ENCODE measurements around the gene KIF5B. TPM values are rescaled to one million over a fixed set of nuclear protein-coding genes. Genes with fewer than 3 reads are reported as not detected.
"Not testable (repeated sequence)": the region's sequence is repeated elsewhere in the genome, so short reads cannot be mapped to it uniquely, and the experiment has no call there.

Gene KIF5B
- total and polyA plus RNA-seq, 7 donors = 42.6 to 270 (median 199) TPM

DNA sequence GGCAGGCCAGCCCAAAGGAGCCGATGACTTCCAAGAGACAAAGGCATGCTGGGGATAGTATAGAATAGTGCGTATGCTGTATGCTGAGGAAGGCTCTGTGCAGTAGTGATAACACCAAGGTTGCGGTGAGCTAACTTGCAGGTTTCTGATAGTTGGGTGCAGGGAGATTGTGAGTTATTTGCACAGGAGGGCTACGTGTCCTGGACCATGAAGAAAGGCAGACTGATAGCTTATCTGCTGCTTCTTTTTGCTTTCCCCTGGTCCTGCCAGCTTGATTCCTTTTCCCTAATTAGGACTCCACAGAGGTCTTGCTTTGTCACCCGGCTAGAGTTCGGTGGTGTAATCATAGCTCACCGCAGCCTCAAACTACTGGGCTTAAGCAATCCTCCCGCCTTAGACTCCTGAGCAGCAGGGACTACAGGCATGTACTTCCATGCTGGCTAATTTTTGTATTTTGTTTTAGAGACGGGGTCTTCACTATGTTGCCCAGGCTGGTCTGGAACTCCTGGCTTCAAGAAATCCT lies 83.6 kb downstream of the KIF5B start:
- Histone ChIP-seq H3K4me1 (no peaks in the 10 kb centered on the region), H3K4me3 (no peak overlapping the region), H3K27ac (no peak overlapping the region), H3K9me3 (no peaks in the 10 kb centered on the region), H3K27me3 (no peaks in the 10 kb centered on the region), H3K36me3 (no peaks in the 10 kb centered on the region)
- intact Hi-C loops (cut with DNase I) = no loop called here
- no peak for TF ChIP-seq POLR2A (IDR thresholded peaks at IDR 0.05)
- TF ChIP-seq, protein P1, sequence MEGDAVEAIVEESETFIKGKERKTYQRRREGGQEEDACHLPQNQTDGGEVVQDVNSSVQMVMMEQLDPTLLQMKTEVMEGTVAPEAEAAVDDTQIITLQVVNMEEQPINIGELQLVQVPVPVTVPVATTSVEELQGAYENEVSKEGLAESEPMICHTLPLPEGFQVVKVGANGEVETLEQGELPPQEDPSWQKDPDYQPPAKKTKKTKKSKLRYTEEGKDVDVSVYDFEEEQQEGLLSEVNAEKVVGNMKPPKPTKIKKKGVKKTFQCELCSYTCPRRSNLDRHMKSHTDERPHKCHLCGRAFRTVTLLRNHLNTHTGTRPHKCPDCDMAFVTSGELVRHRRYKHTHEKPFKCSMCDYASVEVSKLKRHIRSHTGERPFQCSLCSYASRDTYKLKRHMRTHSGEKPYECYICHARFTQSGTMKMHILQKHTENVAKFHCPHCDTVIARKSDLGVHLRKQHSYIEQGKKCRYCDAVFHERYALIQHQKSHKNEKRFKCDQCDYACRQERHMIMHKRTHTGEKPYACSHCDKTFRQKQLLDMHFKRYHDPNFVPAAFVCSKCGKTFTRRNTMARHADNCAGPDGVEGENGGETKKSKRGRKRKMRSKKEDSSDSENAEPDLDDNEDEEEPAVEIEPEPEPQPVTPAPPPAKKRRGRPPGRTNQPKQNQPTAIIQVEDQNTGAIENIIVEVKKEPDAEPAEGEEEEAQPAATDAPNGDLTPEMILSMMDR (IDR thresholded peaks at IDR 0.05) = no peak
- TF ChIP-seq EP300 (IDR thresholded peaks at IDR 0.05) = no peak
- TF ChIP-seq POLR2AphosphoS5 (IDR thresholded peaks at IDR 0.05) = no peak
- 94 to 95% methylated on average over 9 of the region's 9 CpGs for WGBS, 2 donors
- DNase-seq = no peak

DNA sequence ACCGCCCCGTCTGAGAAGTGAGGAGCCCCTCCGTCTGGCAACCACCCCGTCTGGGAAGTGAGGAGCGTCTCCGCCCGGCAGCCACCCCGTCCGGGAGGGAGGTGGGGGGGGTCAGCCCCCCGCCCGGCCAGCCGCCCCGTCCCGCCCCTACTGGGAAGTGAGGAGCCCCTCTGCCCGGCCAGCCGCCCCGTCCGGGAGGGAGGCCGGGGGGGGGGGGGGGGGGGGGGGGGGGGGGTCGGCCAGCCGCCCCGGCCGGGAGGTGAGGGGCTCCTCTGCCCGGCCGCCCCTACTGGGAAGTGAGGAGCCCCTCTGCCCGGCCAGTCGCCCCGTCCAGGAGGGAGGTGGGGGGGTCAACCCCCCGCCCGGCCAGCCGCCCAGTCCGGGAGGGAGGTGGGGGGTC lies 86.4 kb downstream of the KIF5B start:
- H3K36me3 ChIP-seq; intact Hi-C loops (cut with DNase I); H3K4me1 ChIP-seq; H3K27ac ChIP-seq; H3K9me3 ChIP-seq; DNase-seq; H3K4me3 ChIP-seq; H3K27me3 ChIP-seq: not testable (repeated sequence)
- no CpG with 5 or more reads among the region's 32 CpGs for WGBS, 2 donors

DNA sequence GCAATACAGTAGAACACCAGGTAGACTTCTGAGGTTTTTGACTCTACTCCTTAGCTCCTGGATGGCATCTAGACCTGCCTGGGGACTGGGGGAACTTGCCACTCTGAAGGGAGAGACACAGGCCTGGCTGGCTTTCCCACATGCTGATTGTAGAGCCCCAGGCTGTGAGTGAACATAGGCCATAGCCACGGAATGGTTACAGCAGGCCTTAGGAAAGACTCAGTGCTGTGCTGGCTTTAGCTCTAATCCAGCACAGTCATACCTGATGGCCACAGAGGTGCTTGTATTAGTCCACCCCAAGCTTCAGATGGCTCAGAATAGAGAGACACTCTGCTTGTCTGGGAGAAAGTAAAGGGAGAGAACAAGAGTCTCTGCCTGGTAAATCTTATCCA lies 92.6 kb downstream of the KIF5B start:
- DNase-seq = no peak
- H3K27me3 ChIP-seq = no peaks in the 10 kb centered on the region
- intact Hi-C loops (cut with DNase I) = no loop called here
- no peaks in the 10 kb centered on the region for H3K36me3 ChIP-seq
- H3K4me3 ChIP-seq = no peak overlapping the region
- H3K27ac ChIP-seq = no peak overlapping the region
- H3K4me1 ChIP-seq = no peaks in the 10 kb centered on the region
- no peak for TF ChIP-seq EP300 (IDR thresholded peaks at IDR 0.05)
- TF ChIP-seq, protein P1 (IDR thresholded peaks at IDR 0.05) = no peak
- TF ChIP-seq POLR2AphosphoS5 (IDR thresholded peaks at IDR 0.05) = no peak
- no peak for TF ChIP-seq POLR2A (IDR thresholded peaks at IDR 0.05)
- WGBS, 2 donors = 93% methylated on average over 1 of the region's 1 CpG
- no peaks in the 10 kb centered on the region for H3K9me3 ChIP-seq

DNA sequence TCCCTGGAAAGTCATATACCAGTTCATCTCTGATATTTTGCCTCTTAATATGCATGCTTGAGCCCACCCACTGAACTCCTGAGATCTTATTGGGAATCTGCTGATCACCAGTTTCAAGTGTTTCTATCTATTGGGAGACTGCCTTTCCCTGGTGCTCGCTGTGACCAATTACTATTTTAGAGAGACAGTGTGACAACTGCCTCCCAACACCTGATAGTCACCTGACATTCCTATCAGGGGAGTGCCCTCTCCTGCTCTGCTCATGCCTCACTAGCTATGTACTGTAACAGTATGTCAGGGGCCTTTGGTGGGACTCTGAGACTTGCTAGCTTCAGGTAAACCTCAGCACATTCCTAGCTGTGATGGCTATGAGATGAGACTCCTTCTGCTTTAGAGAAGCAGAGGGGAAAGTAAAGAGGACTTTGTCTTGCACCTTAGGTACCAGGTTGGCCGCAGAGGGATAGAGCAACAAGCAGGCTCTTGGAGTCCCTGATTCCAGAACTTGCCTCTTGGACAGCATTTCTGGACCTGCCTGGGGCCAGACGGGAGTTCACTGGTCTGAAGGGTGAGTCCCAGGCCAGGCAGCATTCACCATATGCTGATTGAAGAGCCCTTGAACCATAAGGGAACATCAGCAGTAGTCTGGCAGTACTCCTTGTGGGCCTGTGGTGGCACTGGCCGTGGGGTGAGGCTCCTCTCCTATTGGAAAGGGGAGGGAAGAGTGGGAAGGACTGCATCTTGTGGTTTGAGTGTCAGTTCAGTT lies 93.2 kb downstream of the KIF5B start:
- Histone ChIP-seq H3K27ac (no peak overlapping the region), H3K27me3 (no peaks in the 10 kb centered on the region), H3K36me3 (no peaks in the 10 kb centered on the region), H3K4me1 (no peaks in the 10 kb centered on the region), H3K9me3 (no peaks in the 10 kb centered on the region), H3K4me3 (no peak overlapping the region)
- 83 to 88% methylated on average over 4 of the region's 4 CpGs for whole genome bisulfite sequencing, 2 donors
- no peak for TF ChIP-seq POLR2AphosphoS5 (IDR thresholded peaks at IDR 0.05)
- no peak for TF ChIP-seq POLR2A (IDR thresholded peaks at IDR 0.05)
- no peak for TF ChIP-seq EP300 (IDR thresholded peaks at IDR 0.05)
- TF ChIP-seq, protein P1 (IDR thresholded peaks at IDR 0.05) = no peak
- intact Hi-C loops (cut with DNase I) = no loop called here
- no peak for DNase-seq

DNA sequence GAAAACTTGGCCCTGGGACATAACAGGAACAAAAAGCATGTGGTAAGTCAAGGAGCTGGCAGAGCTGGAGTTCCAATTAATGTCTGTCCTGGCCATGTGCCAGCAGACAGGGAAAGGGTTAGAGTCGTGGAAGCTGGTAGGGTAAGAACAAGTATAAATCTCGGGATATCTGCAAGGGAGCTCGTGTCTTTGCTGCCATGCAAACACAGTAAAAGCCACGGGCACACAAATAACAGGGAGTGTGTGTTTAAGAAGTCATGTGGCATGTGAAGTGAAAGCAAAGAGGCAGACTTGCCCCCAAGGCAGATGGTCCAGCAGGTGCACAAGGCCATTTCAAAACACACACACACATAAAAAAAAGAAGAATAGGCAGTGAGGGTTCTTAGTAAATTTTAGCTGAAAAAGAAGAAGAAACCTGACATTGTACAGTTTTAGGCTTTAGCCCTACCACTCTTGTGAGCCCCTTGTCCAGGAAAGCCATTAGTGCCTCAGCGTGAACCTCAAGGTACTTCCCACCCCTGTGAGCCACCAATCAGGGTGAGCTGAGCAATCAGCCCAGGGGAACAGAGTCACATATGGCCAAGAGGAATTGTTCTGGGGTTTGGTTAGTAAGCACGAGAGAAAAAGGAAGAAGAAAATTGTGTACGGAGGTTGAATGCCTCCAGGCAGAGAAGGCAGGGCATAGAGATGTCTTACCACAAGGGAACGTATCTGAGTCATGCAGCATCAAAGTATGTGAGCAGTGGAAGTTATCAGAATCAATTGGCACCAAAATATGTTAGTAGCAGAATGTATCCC lies 94.7 kb downstream of the KIF5B start:
- no peak overlapping the region for H3K27ac ChIP-seq
- intact Hi-C loops (cut with DNase I) = no loop called here
- no peak overlapping the region for H3K4me3 ChIP-seq
- no peak for DNase-seq
- H3K4me1 ChIP-seq = no peaks in the 10 kb centered on the region
- no peaks in the 10 kb centered on the region for H3K36me3 ChIP-seq
- WGBS, 2 donors = 41 to 49% methylated on average over 8 of the region's 8 CpGs
- no peak for TF ChIP-seq EP300 (IDR thresholded peaks at IDR 0.05)
- TF ChIP-seq POLR2A (IDR thresholded peaks at IDR 0.05) = no peak
- no peak for TF ChIP-seq POLR2AphosphoS5 (IDR thresholded peaks at IDR 0.05)
- TF ChIP-seq, protein P1 (IDR thresholded peaks at IDR 0.05) = no peak
- H3K9me3 ChIP-seq = no peaks in the 10 kb centered on the region
- no peaks in the 10 kb centered on the region for H3K27me3 ChIP-seq

All from sigmoid colon (tissue), 7 donors.